Measurements from ENCODE around the gene LTBP2.

Gene LTBP2

GRCh38 chr14:74572726-74573301, 39.2 kb downstream of the LTBP2 start:
- no peak for TF ChIP-seq POLR2AphosphoS5 (IDR thresholded peaks at IDR 0.05; ENCODE audit: low read depth)
- no peak for TF ChIP-seq REST (IDR thresholded peaks at IDR 0.05; ENCODE audit: insufficient replicate concordance, low read depth)
- Histone ChIP-seq H3K27ac (replicated peaks) (no peak overlapping the region), H3K4me3 (replicated peaks; ENCODE audit: insufficient read depth, low read length) (no peak overlapping the region), H3K27me3 (ENCODE audit: insufficient read depth, poor library complexity, severe bottlenecking) (no peaks in the 10 kb centered on the region)
- DNase-seq (ENCODE audit: low read depth in 1 of 2, low spot score in 1 of 2): no peak

GRCh38 chr14:74571901-74572725, 39.9 kb downstream of the LTBP2 start:
- Histone ChIP-seq H3K27ac (replicated peaks) (no peak overlapping the region), H3K27me3 (ENCODE audit: insufficient read depth, poor library complexity, severe bottlenecking) (no peaks in the 10 kb centered on the region), H3K4me3 (replicated peaks; ENCODE audit: insufficient read depth, low read length) (no peak overlapping the region)
- TF ChIP-seq GABPA (IDR thresholded peaks at IDR 0.05; ENCODE audit: low read depth) (no peak), SPI1 (IDR thresholded peaks at IDR 0.05; ENCODE audit: borderline replicate concordance, low read depth) (no peak), REST (IDR thresholded peaks at IDR 0.05; ENCODE audit: insufficient replicate concordance, low read depth) (no peak), CTCF (IDR thresholded peaks at IDR 0.05; ENCODE audit: insufficient read depth, low read length) (no peak)
- DNase-seq (ENCODE audit: low read depth in 1 of 2, low spot score in 1 of 2): no peak

- DNase-seq (ENCODE audit: low read depth in 1 of 2, low spot score in 1 of 2): no peak
- no peak overlapping the region for H3K27ac ChIP-seq (replicated peaks)
- H3K4me3 ChIP-seq (replicated peaks; ENCODE audit: insufficient read depth, low read length): no peak overlapping the region
- no peak for TF ChIP-seq GABPA (IDR thresholded peaks at IDR 0.05; ENCODE audit: low read depth)
- TF ChIP-seq REST (IDR thresholded peaks at IDR 0.05; ENCODE audit: insufficient replicate concordance, low read depth): no peak
- no peak for TF ChIP-seq POLR2AphosphoS5 (IDR thresholded peaks at IDR 0.05; ENCODE audit: low read depth)
- TF ChIP-seq SPI1 (IDR thresholded peaks at IDR 0.05; ENCODE audit: borderline replicate concordance, low read depth): no peak
- no peak for TF ChIP-seq CTCF (IDR thresholded peaks at IDR 0.05; ENCODE audit: insufficient read depth, low read length)
- no peaks in the 10 kb centered on the region for H3K27me3 ChIP-seq (ENCODE audit: insufficient read depth, poor library complexity, severe bottlenecking)
Measured at GRCh38 chr14:74571441-74571841, 40.6 kb downstream of the LTBP2 start.
